Right hindlimb (tissue), 1 donor: ENCODE data around the gene SLC25A11.
"Not testable (repeated sequence)": the region's sequence is repeated elsewhere in the genome, so short reads cannot be mapped to it uniquely, and the experiment has no call there.

ENCODE experiments used
- DNase-seq: peaks from one replicate; pipeline ENCODE4 v3.0.0-alpha.2; 2018

SLC25A11 gene

GRCh38 chr17:4913994-4914393, 25.9 kb downstream of the SLC25A11 start:
- DNase-seq, result no peak

- DNase-seq, result peak; percentile 96
Observed at GRCh38 chr17:4908711-4909496, 30.9 kb downstream of the SLC25A11 start.

DNA sequence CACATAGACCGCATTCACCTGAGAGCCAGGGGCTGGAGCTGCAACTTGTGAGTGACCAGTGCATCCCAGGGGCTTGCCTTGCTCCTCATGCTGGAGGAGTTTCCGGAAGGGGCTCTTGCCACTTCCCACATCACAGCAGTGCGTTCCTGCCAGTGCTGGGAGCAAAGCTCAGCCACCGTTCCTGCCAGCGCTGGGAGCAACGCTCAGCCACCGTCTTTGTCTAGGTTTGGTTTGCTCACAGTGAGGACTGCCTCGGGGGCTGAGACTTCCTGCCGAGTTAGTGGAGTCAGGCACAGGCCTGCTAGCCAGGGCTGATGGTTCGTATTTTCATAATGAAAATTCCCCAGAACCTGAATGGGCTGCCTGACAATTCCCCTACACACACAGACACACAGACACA, 31.5 kb downstream of the SLC25A11 start:
- DNase-seq, result no peak

DNA sequence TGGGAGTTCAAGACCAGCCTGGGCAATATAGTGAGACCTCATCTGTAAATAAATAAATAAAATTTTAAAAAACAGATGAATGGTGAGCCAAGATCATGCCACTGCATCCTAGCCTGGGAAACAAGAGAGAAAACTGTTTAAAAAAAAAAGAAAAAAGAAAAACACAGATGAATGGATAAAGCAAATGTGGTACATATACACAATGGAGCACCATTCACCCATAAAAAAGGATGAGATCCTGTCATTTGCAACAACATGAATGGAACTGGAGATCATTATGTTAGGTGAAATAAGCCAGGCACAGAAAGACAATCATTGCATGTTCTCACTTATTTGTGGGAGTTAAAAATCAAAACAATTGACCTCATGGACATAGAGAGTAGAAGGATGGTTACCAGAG, 33.2 kb downstream of the SLC25A11 start:
- not testable (repeated sequence) for DNase-seq

DNA sequence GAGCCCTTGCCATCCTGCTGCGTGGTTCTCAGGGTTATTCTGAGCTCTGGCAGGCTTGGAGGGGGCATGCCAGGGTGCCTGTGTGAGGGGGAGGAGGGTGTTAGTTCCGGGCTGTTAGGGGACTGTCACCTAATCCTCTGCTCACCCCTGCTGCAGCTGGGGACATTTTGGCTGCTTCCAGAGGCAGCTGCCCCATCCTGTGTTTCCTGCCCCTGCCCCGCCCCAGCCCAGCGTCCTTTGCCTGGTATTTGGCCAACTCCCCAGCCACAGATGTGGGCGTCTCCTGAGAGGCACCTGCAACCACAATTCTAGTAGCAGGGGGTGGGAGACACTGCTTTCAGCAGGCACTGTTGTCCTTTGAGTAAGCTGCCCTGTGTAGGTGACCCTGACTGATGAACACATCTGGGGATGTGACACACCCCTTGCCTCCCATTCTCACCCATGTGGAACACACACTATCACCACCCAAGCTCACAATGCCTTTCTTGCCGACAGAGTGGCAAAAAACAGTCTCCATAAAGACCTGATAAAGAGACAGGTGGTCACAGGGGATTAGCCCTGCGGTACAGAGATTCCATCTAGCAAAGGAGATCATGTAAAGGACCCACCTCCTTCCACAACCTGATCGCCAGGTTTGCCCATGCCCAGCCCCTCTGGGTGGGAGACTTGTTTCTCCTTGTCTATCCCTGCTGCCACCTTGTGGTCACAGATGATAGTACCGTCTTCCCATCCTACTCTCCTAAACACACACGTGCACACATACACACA, 36.6 kb downstream of the SLC25A11 start, which contains the start of gene CHRNE:
TSS of gene CHRNE (minus strand) at position 48 of the 768 bp plus-strand sequence. CDS start at position 13, 35 bp downstream.
- DNase-seq, result peak; percentile 79

DNA sequence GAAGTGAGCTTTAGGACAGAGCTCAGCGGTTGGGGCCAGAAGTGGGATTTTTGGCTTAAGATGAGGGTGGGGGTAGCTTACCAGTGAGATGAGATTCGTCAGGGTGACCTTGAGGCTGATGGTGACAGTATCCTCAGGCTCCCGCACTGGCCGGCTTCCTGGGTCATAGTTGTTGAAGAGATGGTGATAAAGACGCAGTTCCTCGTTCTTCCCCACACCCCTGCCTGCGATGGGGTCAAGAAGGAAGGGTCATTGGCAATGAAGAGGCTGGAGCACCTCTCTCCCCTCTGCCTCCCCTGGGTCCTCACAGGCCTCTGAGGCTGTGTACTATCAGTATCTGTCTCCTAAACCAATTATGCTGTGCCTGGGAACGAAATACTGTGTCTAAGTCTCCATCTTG, 37.3 kb downstream of the SLC25A11 start:
- DNase-seq, result no peak

GRCh38 chr17:4901648-4902344, 38.0 kb downstream of the SLC25A11 start:
- peak; percentile 88 for DNase-seq

DNA sequence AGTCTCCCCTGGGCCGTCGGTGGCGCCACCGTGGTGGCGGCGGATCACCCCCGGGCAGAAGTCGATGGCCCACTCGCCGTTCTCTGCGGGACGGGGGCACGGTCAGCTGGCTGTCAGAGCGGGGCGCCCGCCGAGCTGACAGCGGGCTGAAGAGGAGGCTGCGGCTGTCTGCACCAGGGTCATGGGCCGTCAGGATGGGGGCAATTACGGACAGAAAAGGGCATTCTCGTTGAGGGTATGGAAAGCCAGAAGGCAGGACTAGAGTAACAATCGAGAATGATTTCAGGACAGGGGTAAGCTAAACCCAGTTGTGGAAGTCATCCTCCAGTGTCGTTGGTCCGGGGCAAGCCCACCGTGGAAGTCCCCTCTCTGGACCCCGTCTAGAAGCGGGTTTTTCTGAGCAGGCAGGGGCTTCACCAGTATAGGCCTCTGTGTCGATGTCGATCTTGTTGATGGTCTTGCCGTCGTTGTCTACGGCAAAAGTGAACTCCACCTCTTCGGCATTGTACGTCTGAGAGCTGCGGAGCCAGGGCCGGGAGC, 38.7 kb downstream of the SLC25A11 start:
- no peak for DNase-seq

DNA sequence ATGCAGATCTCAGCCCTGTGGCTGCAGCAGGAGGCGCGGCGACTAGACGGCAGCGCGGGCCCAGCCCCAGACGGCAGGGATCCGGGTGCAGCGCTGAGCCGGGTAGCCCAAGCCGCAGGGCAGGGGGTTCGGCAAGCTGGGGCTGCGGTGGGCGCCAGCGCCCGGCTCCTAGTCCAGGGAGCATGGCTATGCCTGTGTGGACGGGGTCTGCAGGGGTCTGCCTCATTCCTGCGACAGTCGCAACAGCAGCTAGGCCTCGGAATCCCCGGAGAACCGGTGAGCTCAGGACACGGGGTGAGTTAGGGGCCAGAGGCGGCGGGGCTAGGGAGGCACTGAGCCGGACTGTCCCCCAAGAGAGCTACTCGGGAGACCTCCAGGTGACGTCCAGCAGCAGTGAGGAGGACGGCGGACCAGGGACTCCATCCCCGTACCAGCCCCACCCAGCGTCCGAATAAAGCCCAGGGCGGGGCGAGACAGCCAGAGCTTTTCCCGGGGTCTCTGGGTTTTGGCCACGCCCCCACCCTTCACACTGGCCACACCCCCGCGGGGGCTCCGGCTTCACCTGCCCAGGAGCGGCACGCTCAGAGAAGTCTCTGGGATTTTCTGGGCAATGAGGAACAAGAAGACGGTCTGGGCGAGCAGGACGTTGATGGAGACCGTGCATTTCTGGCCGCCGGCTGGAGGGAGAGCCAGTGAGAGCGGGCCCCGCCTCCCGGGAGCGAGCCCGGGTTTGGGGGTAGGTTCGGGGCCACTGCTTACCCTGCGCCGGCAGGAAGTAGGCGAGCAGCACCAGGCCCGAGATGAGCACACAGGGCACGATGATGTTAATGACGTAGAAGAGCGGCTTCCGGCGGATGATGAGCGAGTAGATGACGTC, 39.4 kb downstream of the SLC25A11 start:
- peak; percentile 77 for DNase-seq

GRCh38 chr17:4899341-4900230, 40.3 kb downstream of the SLC25A11 start, which contains the start of gene C17orf107:
TSS of gene C17orf107 (plus strand) at chr17:4899536. CDS start at chr17:4899763, 227 bp downstream.
- peak; percentile 88 for DNase-seq

DNA sequence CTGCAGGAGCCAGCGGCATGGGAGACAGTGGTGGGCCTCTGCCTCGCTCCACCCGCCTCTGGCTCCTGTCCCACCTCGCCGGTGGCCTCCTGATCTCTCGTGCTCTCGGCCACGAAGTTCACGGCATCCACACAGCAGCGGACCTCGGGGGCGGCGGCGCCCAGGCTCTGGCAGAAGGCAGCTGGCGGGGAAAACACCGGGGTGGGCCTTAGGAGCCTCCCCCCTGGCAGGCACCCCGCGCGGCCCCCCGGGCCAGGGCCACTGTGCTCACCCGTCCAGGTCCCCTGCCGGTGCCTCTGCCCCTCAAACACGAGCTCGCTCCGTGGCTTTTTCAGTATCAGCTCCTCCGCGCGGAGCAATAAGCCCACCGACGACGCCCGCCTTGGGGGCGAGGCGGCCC, 40.9 kb downstream of the SLC25A11 start:
- no peak for DNase-seq

- no peak for DNase-seq
Observed at GRCh38 chr17:4898351-4898750, 41.5 kb downstream of the SLC25A11 start.

DNA sequence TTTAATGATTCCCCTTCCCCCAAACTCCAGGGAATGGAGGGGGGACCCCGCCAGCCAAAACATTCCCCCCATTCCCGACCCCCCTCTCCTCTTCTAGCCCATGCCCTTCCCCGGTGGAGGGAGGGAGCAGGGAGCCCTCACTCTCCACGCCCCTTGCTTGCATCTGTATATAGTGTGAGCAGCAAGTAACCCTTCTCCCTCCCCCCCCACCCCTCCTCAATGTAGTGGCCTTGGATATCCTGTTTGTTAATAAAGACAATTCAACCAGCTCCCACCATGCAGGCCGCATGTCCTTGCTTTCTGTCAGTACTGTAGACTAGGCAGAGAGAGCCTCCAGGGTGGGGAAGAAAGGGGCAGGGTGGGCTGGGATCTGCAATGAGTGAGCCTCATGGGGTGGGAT, 42.1 kb downstream of the SLC25A11 start:
- DNase-seq, result no peak

DNA sequence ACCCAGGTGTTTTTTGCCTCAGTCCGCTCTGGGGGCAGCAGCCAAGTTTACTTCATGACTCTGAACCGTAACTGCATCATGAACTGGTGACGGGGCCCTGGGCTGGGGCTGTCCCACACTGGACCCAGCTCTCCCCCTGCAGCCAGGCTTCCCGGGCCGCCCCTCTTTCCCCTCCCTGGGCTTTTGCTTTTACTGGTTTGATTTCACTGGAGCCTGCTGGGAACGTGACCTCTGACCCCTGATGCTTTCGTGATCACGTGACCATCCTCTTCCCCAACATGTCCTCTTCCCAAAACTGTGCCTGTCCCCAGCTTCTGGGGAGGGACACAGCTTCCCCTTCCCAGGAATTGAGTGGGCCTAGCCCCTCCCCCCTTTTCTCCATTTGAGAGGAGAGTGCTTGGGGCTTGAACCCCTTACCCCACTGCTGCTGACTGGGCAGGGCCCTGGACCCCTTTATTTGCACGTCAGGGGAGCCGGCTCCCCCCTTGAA, 42.6 kb downstream of the SLC25A11 start:
- no peak for DNase-seq

GRCh38 chr17:4896332-4897197, 43.3 kb downstream of the SLC25A11 start:
- DNase-seq, result no peak

DNA sequence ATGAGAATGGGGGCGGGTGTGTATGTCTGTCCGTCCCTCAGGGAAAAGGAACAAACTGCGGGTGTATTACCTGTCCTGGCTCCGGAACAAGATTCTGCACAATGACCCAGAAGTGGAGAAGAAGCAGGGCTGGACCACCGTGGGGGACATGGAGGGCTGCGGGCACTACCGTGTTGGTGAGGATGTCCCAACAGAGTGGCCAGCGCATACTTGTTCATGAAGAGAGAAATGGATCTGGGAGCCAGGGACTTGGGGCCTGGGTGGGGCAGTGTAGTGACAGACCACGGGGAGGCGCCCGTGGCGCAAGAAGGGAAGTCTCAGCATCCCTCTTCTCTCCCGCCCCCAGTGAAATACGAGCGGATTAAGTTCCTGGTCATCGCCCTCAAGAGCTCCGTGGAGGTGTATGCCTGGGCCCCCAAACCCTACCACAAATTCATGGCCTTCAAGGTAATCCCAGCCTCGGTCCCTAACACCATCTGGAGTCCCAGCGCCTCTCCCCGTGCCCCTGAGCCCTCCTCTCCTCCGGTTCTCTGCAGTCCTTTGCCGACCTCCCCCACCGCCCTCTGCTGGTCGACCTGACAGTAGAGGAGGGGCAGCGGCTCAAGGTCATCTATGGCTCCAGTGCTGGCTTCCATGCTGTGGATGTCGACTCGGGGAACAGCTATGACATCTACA, 44.1 kb downstream of the SLC25A11 start:
- no peak for DNase-seq

DNA sequence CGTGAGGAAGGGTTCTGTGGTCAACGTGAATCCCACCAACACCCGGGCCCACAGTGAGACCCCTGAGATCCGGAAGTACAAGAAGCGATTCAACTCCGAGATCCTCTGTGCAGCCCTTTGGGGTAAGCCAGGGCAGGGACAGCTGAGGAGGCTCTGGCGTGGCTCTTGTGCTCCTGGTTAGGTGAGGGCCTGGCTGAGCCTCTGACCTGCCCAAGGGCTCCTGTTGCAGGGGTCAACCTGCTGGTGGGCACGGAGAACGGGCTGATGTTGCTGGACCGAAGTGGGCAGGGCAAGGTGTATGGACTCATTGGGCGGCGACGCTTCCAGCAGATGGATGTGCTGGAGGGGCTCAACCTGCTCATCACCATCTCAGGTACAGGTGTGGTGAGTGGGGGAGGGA, 44.7 kb downstream of the SLC25A11 start:
- DNase-seq, result no peak

- DNase-seq, result no peak
Observed at GRCh38 chr17:4893721-4894560, 45.9 kb downstream of the SLC25A11 start.
